HCT116 (cell line): ENCODE data around the gene KRTAP29-1. TPM values are rescaled to one million over a fixed set of nuclear protein-coding genes. Genes with fewer than 3 reads are reported as not detected.

Experiments
- ATAC-seq: fragments of 200-7000 bp; cut with Tn5 transposase; 2 replicates; pipeline ENCODE4 v1.9.1; 2020; ENCODE audit warnings: mild to moderate bottlenecking, moderate library complexity
- BruUV-seq: library from RNA; stranded (reverse); fragments of 400-500 nt; replicated peaks from 2 replicates; lab custom pipeline; 2021; lab: Mats Ljungman, UMichigan
- CTCF ChIA-PET: fragments of 300-600 bp; sonication (Branson Sonifier 250); formaldehyde crosslinking; loops from one replicate; lab custom pipeline; 2021; ENCODE audit warnings: antibody characterized with exemption; lab: Charles Lee
- POLR2A ChIA-PET: fragments of 300-600, 350-600 bp; sonication (Branson Sonifier 250); formaldehyde crosslinking; loops from one replicate; lab custom pipeline; 2021; ENCODE audit warnings: antibody characterized with exemption; lab: Charles Lee
- RAD21 ChIA-PET, 2 experiments: fragments of 300-600 bp; sonication (Branson Sonifier 250); formaldehyde crosslinking; loops; one replicate each; lab custom pipeline; 2023; ENCODE audit warnings: low total read pairs in 2 of 2; ENCODE audit not compliant: uncharacterized antibody in 2 of 2, unreplicated experiment in 2 of 2, low non-redundant PET in 1 of 2; lab: Charles Lee
- DNase-seq: peaks from one replicate; pipeline ENCODE4 v3.0.0-alpha.2; 2010; ENCODE audit warnings: low read depth, low spot score
- H2AFZ ChIP-seq: fragments of 200-600 bp; shearing (Covaris generic), sonication (generic); 2 replicates; pipeline ENCODE4 v1.6.1; 2017; ENCODE audit warnings: low read depth, mixed run types, mixed read lengths, antibody characterized with exemption, low read length; ENCODE audit not compliant: poor library complexity, severe bottlenecking
- H3K27ac ChIP-seq: 2 replicates; pipeline ENCODE4 v1.5.1; 2012; ENCODE audit warnings: low read depth, low read length
- H3K27me3 ChIP-seq: fragments of 200-600 bp; sonication (generic); 2 replicates; pipeline ENCODE4 v1.6.1; 2016; ENCODE audit warnings: mixed run types, low read length, mixed read lengths; ENCODE audit not compliant: insufficient read depth
- H3K36me3 ChIP-seq, 2 experiments: fragments of 200-500 bp in 1 of 2; fragments of 200-600 bp in 1 of 2; sonication (Bioruptor generic) in 1 of 2; sonication (generic) in 1 of 2; 2 replicates each; pipeline versions ENCODE4 v1.5.1 to v1.6.1; 2014 to 2016; ENCODE audit warnings: low read length in 2 of 2, inconsistent platforms in 1 of 2, mixed read lengths in 1 of 2, mixed run types in 1 of 2; ENCODE audit not compliant: insufficient read depth in 2 of 2, control insufficient read depth in 1 of 2
- H3K4me1 ChIP-seq, 2 experiments: fragments of 200-600 bp in 1 of 2; sonication (generic) in 1 of 2; 2 replicates each; pipeline versions ENCODE4 v1.5.1 to v1.6.1; 2012 to 2017; ENCODE audit warnings: low read length in 2 of 2, inconsistent platforms in 1 of 2, mild to moderate bottlenecking in 1 of 2, mixed read lengths in 1 of 2, mixed run types in 1 of 2, moderate library complexity in 1 of 2; ENCODE audit not compliant: insufficient read depth in 2 of 2, control insufficient read depth in 1 of 2
- H3K4me2 ChIP-seq: fragments of 200-600 bp; sonication (generic); 2 replicates; pipeline ENCODE4 v1.6.1; 2017; ENCODE audit warnings: mixed run types, low read length, mixed read lengths
- H3K4me3 ChIP-seq, 2 experiments: fragments of 200-600 bp in 1 of 2; sonication (generic) in 1 of 2; replicated peaks in 1 of 2; 2 replicates each; pipeline ENCODE4 v1.5.1; 2011 to 2016; ENCODE audit warnings: low read length in 2 of 2, control low read depth in 1 of 2, low read depth in 1 of 2, mild to moderate bottlenecking in 1 of 2, mixed read lengths in 1 of 2, mixed run types in 1 of 2
- H3K79me2 ChIP-seq: fragments of 200-600 bp; sonication (generic); 2 replicates; pipeline ENCODE4 v1.6.1; 2017; ENCODE audit warnings: mild to moderate bottlenecking, mixed run types, low read length, moderate library complexity, mixed read lengths; ENCODE audit not compliant: insufficient read depth
- H3K9ac ChIP-seq: fragments of 200-600 bp; sonication (generic); 2 replicates; pipeline ENCODE4 v1.6.1; 2016; ENCODE audit warnings: low read length, mixed read lengths
- H3K9me2 ChIP-seq: fragments of 200-600 bp; sonication (generic), shearing (Covaris generic); 2 replicates; pipeline ENCODE4 v1.6.1; 2017; ENCODE audit warnings: mixed run types, mild to moderate bottlenecking, moderate library complexity; ENCODE audit not compliant: insufficient read depth
- H3K9me3 ChIP-seq, 2 experiments: fragments of 200-500 bp in 1 of 2; fragments of 200-600 bp in 1 of 2; sonication (Bioruptor generic) in 1 of 2; sonication (generic) in 1 of 2; 2 replicates each; pipeline ENCODE4 v1.6.1; 2014 to 2017; ENCODE audit warnings: low read length in 2 of 2, mixed read lengths in 2 of 2, inconsistent platforms in 1 of 2, low read depth in 1 of 2, mild to moderate bottlenecking in 1 of 2, mixed run types in 1 of 2, moderate library complexity in 1 of 2; ENCODE audit not compliant: control insufficient read depth in 1 of 2, insufficient read depth in 1 of 2
- H4K20me1 ChIP-seq: fragments of 200-600 bp; sonication (generic), shearing (Covaris generic); 2 replicates; pipeline ENCODE4 v1.6.1; 2017; ENCODE audit warnings: mixed run types, mild to moderate bottlenecking, moderate library complexity; ENCODE audit not compliant: insufficient read depth
- ATF3 ChIP-seq: IDR thresholded peaks from 2 replicates; pipeline ENCODE4 v1.6.1; 2012
- CBX3 ChIP-seq: IDR thresholded peaks from 2 replicates; pipeline ENCODE4 v1.6.1; 2012; ENCODE audit warnings: low read depth
- CEBPB ChIP-seq: IDR thresholded peaks from 2 replicates; pipeline ENCODE4 v1.6.1; 2012; ENCODE audit warnings: low read depth
- EGR1 ChIP-seq: IDR thresholded peaks from 2 replicates; pipeline ENCODE4 v1.6.1; 2012; ENCODE audit warnings: low read depth
- EZH2phosphoT487 ChIP-seq: fragments of 200-600 bp; IDR thresholded peaks from 2 replicates; pipeline ENCODE4 v1.6.1; 2018; ENCODE audit warnings: antibody characterized with exemption, borderline replicate concordance
- FOSL1 ChIP-seq: IDR thresholded peaks from 2 replicates; pipeline ENCODE4 v1.6.1; 2012; ENCODE audit warnings: low read depth
- JUND ChIP-seq: IDR thresholded peaks from 2 replicates; pipeline ENCODE4 v1.6.1; 2012
- MAX ChIP-seq: IDR thresholded peaks from 2 replicates; pipeline ENCODE4 v1.6.1; 2012
- POLR2A ChIP-seq: IDR thresholded peaks from 2 replicates; pipeline ENCODE4 v1.7.0; 2011; ENCODE audit warnings: borderline replicate concordance; ENCODE audit not compliant: insufficient read depth, insufficient read length; ENCODE audit errors: extremely low read depth
- RAD21 ChIP-seq: IDR thresholded peaks from 2 replicates; pipeline ENCODE4 v1.6.1; 2012; ENCODE audit warnings: low read depth, mild to moderate bottlenecking
- SP1 ChIP-seq: IDR thresholded peaks from 2 replicates; pipeline ENCODE4 v1.6.1; 2012; ENCODE audit warnings: low read depth
- SRF ChIP-seq: IDR thresholded peaks from 2 replicates; pipeline ENCODE4 v1.6.1; 2012; ENCODE audit warnings: low read depth
- TCF7L2 ChIP-seq: IDR thresholded peaks from 2 replicates; pipeline ENCODE4 v1.7.0; 2011; ENCODE audit warnings: borderline replicate concordance, inconsistent platforms; ENCODE audit not compliant: insufficient read depth, insufficient read length; ENCODE audit errors: extremely low read depth
- YY1 ChIP-seq: IDR thresholded peaks from 2 replicates; pipeline ENCODE4 v1.6.1; 2011; ENCODE audit warnings: low read length, low read depth, moderate library complexity, mild to moderate bottlenecking; ENCODE audit not compliant: insufficient replicate concordance; ENCODE audit errors: extremely low read depth
- ZBTB33 ChIP-seq: IDR thresholded peaks from 2 replicates; pipeline ENCODE4 v1.6.1; 2011; ENCODE audit warnings: mild to moderate bottlenecking, low read length, moderate library complexity; ENCODE audit not compliant: insufficient replicate concordance; ENCODE audit errors: extremely low read depth
- ZFX ChIP-seq: fragments of 450-650 bp; IDR thresholded peaks from 2 replicates; pipeline ENCODE4 v1.6.1; 2017
- intact Hi-C: fragments of 100-400 bp; cut with micrococcal nuclease; formaldehyde crosslinking; loops from 2 replicates; pipeline ENCODE4 v1.10.0; 2022
- total RNA-seq: library from RNA; stranded (reverse); gene quantifications from one replicate; pipeline ENCODE4 v1.2.1, GENCODE V29; 2021; ENCODE audit not compliant: unreplicated experiment

KRTAP29-1 gene
- total RNA-seq, 1 experiment from 2014 or later = 0.22 TPM

- H3K27ac ChIP-seq = no peak overlapping the region
- TF ChIP-seq CEBPB (no peak), EZH2phosphoT487 (no peak), ZBTB33 (no peak), EGR1 (no peak)
- H3K4me1 ChIP-seq = no peaks in the 10 kb centered on the region
- no peak overlapping the region for H2AFZ ChIP-seq
- intact Hi-C loops = no loop called here
- ATAC-seq = no peak
- no peaks in the 10 kb centered on the region for H3K9me2 ChIP-seq
- DNase-seq = no peak
- no peaks in the 10 kb centered on the region for H3K36me3 ChIP-seq
- H4K20me1 ChIP-seq = no peaks in the 10 kb centered on the region
- RAD21 ChIA-PET = no interaction called here
- no peaks in the 10 kb centered on the region for H3K79me2 ChIP-seq
- H3K9ac ChIP-seq = no peak overlapping the region
- peaks cover 0 to 14% of the 10 kb centered on the region in 2 experiments; a peak in 1 of 4 replicates for H3K9me3 ChIP-seq
- no TSS peak for BruUV-seq
- POLR2A ChIA-PET = no interaction called here
- H3K4me3 ChIP-seq = no peak overlapping the region
- CTCF ChIA-PET = no interaction called here
- no peaks in the 10 kb centered on the region for H3K27me3 ChIP-seq
- H3K4me2 ChIP-seq = no peak overlapping the region
Measured at GRCh38 chr17:41298458-41299135, 4.1 kb downstream of the KRTAP29-1 start.

GRCh38 chr17:41296846-41297245 lies 5.8 kb downstream of the KRTAP29-1 start:
- Histone ChIP-seq H3K4me2 (no peak overlapping the region), H2AFZ (no peak overlapping the region), H3K79me2 (no peaks in the 10 kb centered on the region), H3K36me3 (no peaks in the 10 kb centered on the region), H3K9ac (no peak overlapping the region), H3K9me2 (no peaks in the 10 kb centered on the region), H3K27ac (no peak overlapping the region), H3K4me3 (no peak overlapping the region), H3K4me1 (no peaks in the 10 kb centered on the region), H3K9me3 (peaks cover 0 to 14% of the 10 kb centered on the region in 2 experiments; a peak in 1 of 4 replicates), H4K20me1 (no peaks in the 10 kb centered on the region), H3K27me3 (no peaks in the 10 kb centered on the region)
- intact Hi-C loops = no loop called here
- no peak for ATAC-seq
- POLR2A ChIA-PET = no interaction called here
- CTCF ChIA-PET = no interaction called here
- DNase-seq = no peak
- RAD21 ChIA-PET = no interaction called here
- no TSS peak for BruUV-seq
- TF ChIP-seq RAD21 = no peak
- TF ChIP-seq SRF = no peak
- TF ChIP-seq SP1 = no peak
- TF ChIP-seq FOSL1 = no peak
- no peak for TF ChIP-seq ZBTB33
- no peak for TF ChIP-seq MAX
- no peak for TF ChIP-seq ATF3
- no peak for TF ChIP-seq YY1
- TF ChIP-seq ZFX = no peak
- no peak for TF ChIP-seq EZH2phosphoT487
- TF ChIP-seq POLR2A = no peak
- no peak for TF ChIP-seq CEBPB
- no peak for TF ChIP-seq JUND
- TF ChIP-seq TCF7L2 = no peak
- TF ChIP-seq CBX3 = no peak
- no peak for TF ChIP-seq EGR1
